HTR-8/SVneo (cell line): ENCODE results near the gene ESYT2.
"Not testable (repeated sequence)": the region's sequence is repeated elsewhere in the genome, so short reads cannot be mapped to it uniquely, and the experiment has no call there.

ENCODE experiments used
- DNase-seq: peaks from one replicate; pipeline ENCODE4 v3.0.0; 2011; ENCODE audit warnings: low spot score, mixed read lengths; ENCODE audit not compliant: insufficient read length
- FAIRE-seq: peaks from 2 replicates; lab custom pipeline; 2011; peaks lifted over from hg19 to GRCh38; lab: Jason Lieb, UNC

ESYT2 gene

GRCh38 chr7:158856883-158857668 lies 27.8 kb upstream of the ESYT2 start:
- DNase-seq (no peak), FAIRE-seq (no peak)

DNA sequence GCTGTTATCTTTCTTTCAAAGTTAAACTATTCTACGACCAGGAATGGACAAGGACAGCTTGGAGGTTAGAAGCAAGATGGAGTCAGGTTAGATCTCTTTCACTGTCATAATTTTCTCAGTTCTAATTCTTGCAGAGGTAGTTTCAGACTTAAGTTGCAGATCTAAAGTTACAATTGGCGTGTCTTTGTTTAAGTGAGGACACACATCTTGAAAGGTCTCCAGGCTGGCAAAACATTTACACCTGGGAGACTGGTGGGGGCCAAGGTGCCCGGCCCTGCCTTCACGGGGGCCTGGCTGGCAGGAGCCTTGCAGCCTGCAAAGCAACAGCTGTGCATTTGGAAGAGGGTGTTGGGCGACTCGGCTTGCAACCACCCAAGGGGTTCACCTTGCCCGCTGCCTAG lies 25.4 kb upstream of the ESYT2 start:
- DNase-seq (no peak), FAIRE-seq (no peak)

GRCh38 chr7:158850545-158851102 lies 21.3 kb upstream of the ESYT2 start:
- no peak for DNase-seq
- FAIRE-seq: no peak

GRCh38 chr7:158849768-158850544 lies 20.6 kb upstream of the ESYT2 start:
- no peak for FAIRE-seq
- no peak for DNase-seq

- no peak for FAIRE-seq
- DNase-seq: no peak
These were observed 20.1 kb upstream of the ESYT2 start for GRCh38 chr7:158849442-158849767.

- DNase-seq (no peak), FAIRE-seq (no peak)
These were observed 18.1 kb upstream of the ESYT2 start for GRCh38 chr7:158847451-158847866.

DNA sequence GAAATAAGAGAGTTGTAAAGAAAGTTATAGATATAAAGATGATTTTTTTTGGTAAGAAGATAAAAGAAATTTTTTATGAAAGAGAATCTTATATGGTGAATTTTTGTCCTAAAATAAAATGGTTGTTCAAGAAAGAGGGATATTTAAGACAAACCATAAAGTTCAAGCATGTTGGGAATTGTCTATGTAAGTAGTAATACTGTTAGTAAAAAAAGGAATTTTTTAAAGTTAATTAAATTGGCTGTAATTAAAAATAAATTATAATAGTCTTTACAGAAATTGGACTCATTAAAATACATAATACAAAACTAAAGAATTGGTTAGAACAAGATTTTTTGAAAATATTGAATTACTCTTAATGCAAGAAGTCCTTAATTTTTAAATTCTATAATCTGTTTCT lies 17.0 kb upstream of the ESYT2 start:
- FAIRE-seq: no peak
- no peak for DNase-seq

- FAIRE-seq (no peak), DNase-seq (no peak)
These were observed 14.5 kb upstream of the ESYT2 start for GRCh38 chr7:158843771-158844170.

GRCh38 chr7:158842486-158842885 lies 13.2 kb upstream of the ESYT2 start:
- DNase-seq (no peak), FAIRE-seq (no peak)

GRCh38 chr7:158840604-158841003 lies 11.3 kb upstream of the ESYT2 start:
- FAIRE-seq: no peak
- DNase-seq: no peak

DNA sequence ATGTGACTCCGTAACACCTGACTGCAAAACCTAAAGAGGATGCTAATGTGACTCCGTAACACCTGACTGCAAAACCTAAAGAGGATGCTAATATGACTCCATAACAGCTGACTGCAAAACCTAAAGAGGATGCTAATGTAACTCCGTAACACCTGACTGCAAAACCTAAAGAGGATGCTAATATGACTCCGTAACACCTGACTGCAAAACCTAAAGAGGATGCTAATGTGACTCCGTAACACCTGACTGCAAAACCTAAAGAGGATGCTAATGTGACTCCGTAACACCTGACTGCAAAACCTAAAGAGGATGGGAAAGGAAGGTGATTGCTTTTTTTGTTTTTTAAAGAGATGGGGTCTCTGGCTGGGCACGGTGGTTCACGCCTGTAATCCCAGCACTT lies 9.9 kb upstream of the ESYT2 start:
- DNase-seq, FAIRE-seq: not testable (repeated sequence)

DNA sequence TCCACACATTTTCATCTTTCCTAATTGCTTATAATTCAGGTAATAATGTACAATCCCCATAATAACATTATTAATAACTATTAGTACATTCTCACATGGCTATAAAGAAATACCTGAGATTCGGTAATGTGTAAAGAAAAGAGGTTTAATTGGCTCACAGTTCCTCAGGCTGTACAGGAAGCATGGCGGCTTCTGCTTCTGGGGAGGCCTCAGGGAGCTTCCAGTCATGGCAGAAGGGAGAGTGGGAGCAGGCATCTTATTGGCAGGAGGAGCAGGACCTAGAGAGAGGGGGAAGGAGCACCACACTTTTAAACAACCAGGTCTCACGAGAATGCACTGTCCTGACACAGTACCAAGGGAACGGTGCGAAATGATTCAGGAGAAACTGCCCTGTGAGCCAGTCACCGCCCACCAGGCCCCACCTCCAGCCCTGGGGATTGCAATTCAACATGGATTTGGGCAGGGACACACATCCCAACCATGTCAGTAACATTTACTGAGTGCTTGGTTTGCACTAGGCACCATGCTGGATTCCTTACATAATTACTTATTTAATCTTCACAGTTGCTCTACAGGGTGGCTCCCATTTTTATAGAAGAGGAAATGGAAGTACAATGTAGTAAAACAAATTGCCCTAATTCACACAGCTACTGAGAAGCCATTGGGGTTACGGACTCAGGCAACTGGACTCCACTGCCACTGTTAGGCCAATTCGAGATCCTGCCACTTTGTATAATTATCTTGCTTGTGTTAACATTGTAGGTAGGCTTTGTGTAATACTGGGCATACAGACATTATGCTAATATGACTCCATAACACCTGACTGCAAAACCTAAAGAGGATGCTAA lies 8.7 kb upstream of the ESYT2 start:
- DNase-seq: no peak
- FAIRE-seq: no peak

DNA sequence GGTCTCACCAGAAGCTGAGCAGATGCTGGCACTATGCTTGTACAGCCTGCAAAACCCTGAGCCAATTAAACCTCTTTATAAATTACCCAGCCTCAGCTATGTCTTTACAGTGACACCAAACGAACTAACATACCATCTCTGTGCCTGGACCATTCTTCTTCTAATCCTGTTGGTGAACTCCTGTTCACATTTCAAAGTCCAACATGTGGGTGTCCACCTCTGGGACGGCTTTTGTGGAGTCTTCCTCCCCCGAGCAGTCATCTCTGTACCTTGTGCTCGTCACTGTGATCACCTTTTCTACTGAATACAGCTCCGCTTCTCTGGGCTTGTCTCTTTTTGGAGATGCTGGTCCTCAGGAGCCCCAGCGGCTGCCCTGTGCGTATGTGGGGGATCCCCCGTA lies 7.4 kb upstream of the ESYT2 start:
- FAIRE-seq: no peak
- no peak for DNase-seq

DNA sequence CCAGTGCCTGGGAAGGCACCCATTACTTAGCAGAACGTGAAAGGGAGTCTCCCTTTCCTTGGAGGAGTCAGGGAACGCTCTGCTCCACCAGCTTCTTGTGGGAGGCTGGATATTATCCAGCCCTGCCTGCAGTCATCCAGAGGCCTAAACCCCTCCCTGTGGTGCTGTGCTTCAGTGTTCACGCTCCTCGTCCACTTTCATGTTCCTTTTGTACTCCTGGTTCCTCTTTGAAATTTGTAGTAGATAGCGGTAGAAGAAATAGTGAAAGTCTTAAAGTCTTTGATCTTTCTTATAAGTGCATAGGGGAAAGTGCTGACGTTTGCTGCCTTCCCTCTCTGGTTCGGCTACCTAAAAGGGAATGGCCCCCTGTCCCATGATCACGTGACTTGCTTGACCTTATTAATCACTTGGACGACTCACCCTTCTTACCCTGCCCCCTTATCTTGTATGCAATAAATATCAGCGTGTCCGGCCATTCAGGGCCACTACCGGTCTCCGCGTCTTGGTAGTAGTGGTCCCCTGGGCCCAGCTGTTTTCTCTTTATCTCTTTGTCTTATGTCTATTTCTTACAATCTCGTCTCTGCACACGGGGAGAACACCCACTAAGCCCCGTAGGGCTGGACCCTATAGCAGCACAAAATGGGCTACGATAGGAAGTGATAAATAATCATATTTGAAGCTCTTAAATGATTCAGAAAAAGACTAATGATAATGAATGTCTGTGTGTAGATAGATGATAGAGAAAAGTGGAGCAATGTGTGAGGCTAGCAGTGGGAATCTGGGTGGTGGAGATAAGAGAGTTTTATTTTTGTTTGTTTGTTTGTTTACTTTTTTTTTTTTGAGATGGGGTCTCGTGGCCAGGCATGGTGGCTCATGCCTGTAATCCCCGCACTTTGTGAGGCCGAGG lies 5.8 kb upstream of the ESYT2 start:
- FAIRE-seq: no peak
- DNase-seq: no peak

- FAIRE-seq (no peak), DNase-seq (no peak)
These were observed 3.7 kb upstream of the ESYT2 start for GRCh38 chr7:158832994-158833393.

GRCh38 chr7:158831738-158832091 lies 2.4 kb upstream of the ESYT2 start:
- no peak for FAIRE-seq

DNA sequence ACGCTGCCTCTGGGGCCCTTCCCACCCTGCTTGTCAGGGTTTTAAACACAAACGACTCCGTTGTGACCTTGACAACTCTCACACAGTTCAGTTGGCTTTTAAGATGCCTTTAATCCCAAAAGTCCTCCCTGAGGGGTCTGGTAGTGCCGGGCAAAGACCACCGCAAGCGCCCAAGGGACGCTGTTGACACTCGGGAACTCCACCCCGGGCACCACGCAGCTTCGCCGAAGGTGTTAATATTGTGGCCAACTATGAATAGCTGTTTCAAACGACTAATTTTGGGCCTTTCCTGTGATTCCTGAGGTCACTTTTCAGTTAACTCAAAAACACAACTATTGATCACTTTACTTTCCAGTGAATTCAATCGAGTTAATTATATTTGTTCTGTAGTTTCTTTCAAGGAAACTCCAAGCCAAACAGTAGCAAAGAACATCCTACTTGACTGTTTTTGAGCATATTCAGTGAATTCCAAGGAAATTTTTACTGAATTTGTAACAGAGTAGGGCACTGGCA lies 958 bp upstream of the ESYT2 start:
- no peak for DNase-seq
- FAIRE-seq: no peak

More at GRCh38 chr7:158831738-158832091, 2.4 kb upstream of the ESYT2 start:
- DNase-seq: no peak

DNA sequence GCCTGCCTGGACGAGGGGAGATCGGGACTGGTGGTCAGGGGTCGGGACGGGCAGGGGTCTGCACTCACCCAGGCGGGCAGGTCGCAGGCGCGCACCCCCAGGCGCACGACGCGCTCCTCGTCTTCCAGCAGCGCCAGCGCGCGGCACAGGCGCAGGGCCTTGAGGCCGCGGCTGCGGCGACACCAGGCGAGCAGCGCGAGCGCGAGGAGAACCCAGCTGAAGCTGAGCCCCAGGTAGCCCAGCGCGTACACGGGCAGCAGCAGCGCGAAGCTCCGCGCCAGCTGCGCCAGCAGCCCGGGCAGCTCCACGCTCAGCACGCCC lies 328 bp downstream of the ESYT2 start:
- peak; percentile 41 for DNase-seq
- FAIRE-seq: no peak
